Suppressor macrophage (primary cell): ENCODE data around the gene PIP5K1C.
A peak's percentile ranks its signal among the peaks of the same experiment; 100 is the strongest.
"Not testable (repeated sequence)": the region's sequence is repeated elsewhere in the genome, so short reads cannot be mapped to it uniquely, and the experiment has no call there.

Experiments
- DNase-seq, 4 experiments: peaks; one replicate each; pipeline ENCODE4 v3.0.0-alpha.2; 2020 to 2022

The PIP5K1C gene

GRCh38 chr19:3673506-3674439, 26.5 kb downstream of the PIP5K1C start:
- peak; percentile 80 to 92 (median 87) for DNase-seq

- peak in 3 of 4 experiments; percentile 19 to 47 (median 25) for DNase-seq
These were observed 27.3 kb downstream of the PIP5K1C start for GRCh38 chr19:3672993-3673392.

- DNase-seq: no peak
These were observed 27.7 kb downstream of the PIP5K1C start for GRCh38 chr19:3672575-3672948.

- DNase-seq: peak; percentile 60 to 80 (median 76)
These were observed 28.3 kb downstream of the PIP5K1C start for GRCh38 chr19:3671680-3672574.

- DNase-seq: peak; percentile 54 to 80 (median 64)
These were observed 29.2 kb downstream of the PIP5K1C start for GRCh38 chr19:3670796-3671679.

- peak; percentile 23 to 44 (median 40) for DNase-seq
These were observed 30.1 kb downstream of the PIP5K1C start for GRCh38 chr19:3669947-3670795.

- DNase-seq: no peak
These were observed 31.0 kb downstream of the PIP5K1C start for GRCh38 chr19:3669082-3669946.

- DNase-seq: no peak
These were observed 31.8 kb downstream of the PIP5K1C start for GRCh38 chr19:3668331-3669081.

GRCh38 chr19:3667766-3668165, 32.5 kb downstream of the PIP5K1C start:
- no peak for DNase-seq

- no peak for DNase-seq
These were observed 33.1 kb downstream of the PIP5K1C start for GRCh38 chr19:3667037-3667638.

- DNase-seq: not testable (repeated sequence)
These were observed 33.8 kb downstream of the PIP5K1C start for GRCh38 chr19:3666545-3666856.

- peak; percentile 44 to 73 (median 59) for DNase-seq
These were observed 34.4 kb downstream of the PIP5K1C start for GRCh38 chr19:3665681-3666544.

- no peak for DNase-seq
These were observed 35.2 kb downstream of the PIP5K1C start for GRCh38 chr19:3664879-3665642.

GRCh38 chr19:3663838-3664237, 36.4 kb downstream of the PIP5K1C start:
- DNase-seq: no peak

- DNase-seq: no peak
These were observed 38.7 kb downstream of the PIP5K1C start for GRCh38 chr19:3661284-3662238.
